Hindlimb muscle (tissue), 1 donor: ENCODE measurements around the gene ZBTB5. TPM values are rescaled to one million over a fixed set of nuclear protein-coding genes. Genes with fewer than 3 reads are reported as not detected.
"Not testable (repeated sequence)": the region's sequence is repeated elsewhere in the genome, so short reads cannot be mapped to it uniquely, and the experiment has no call there.

ENCODE experiments used
- DNase-seq: peaks from one replicate; pipeline ENCODE4 v3.0.0-alpha.2; 2013
- polyA plus RNA-seq: library from polyadenylated mRNA; unstranded; fragments of 120-200 nt; gene quantifications from one replicate; pipeline ENCODE4 v1.2.1, GENCODE V29; 2013; ENCODE audit not compliant: insufficient read length

The ZBTB5 gene
- polyA plus RNA-seq, 1 donor: 14.3 TPM

- DNase-seq: no peak
Observed at GRCh38 chr9:37399336-37399735, 65.9 kb downstream of the ZBTB5 start.

GRCh38 chr9:37398464-37399025 is 66.7 kb downstream of the ZBTB5 start:
- no peak for DNase-seq

- DNase-seq: not testable (repeated sequence)
Observed at GRCh38 chr9:37397948-37398347, 67.3 kb downstream of the ZBTB5 start.

GRCh38 chr9:37395663-37396062 is 69.6 kb downstream of the ZBTB5 start:
- DNase-seq: no peak

GRCh38 chr9:37395229-37395628 is 70.0 kb downstream of the ZBTB5 start:
- DNase-seq: no peak

GRCh38 chr9:37392272-37392671 is 73.0 kb downstream of the ZBTB5 start:
- DNase-seq: no peak

GRCh38 chr9:37390759-37391158 is 74.5 kb downstream of the ZBTB5 start:
- no peak for DNase-seq

Other genes with a start within 250 kb of the ZBTB5 start
- 126 TPM for gene GRHPR, start 42.8 kb downstream of the ZBTB5 start, polyA plus RNA-seq
- 30.6 TPM for gene POLR1E, start 20.5 kb upstream of the ZBTB5 start, polyA plus RNA-seq
- gene FBXO10, start 110.9 kb upstream of the ZBTB5 start, polyA plus RNA-seq: 45.1 TPM
- 57.8 TPM for gene TOMM5, start 127.1 kb upstream of the ZBTB5 start, polyA plus RNA-seq
- gene FRMPD1, start 185.5 kb upstream of the ZBTB5 start, polyA plus RNA-seq: 19.2 TPM